HG03432 (cell line): ENCODE data around the gene PLXND1.
A peak's percentile ranks its signal among the peaks of the same experiment; 100 is the strongest.

Experiments
- ATAC-seq: cut with Tn5 transposase; IDR thresholded peaks from one replicate; pipeline ENCODE4 v1.9.1; 2021; ENCODE audit warnings: mild to moderate bottlenecking, moderate library complexity; ENCODE audit not compliant: unreplicated experiment

Gene PLXND1

DNA sequence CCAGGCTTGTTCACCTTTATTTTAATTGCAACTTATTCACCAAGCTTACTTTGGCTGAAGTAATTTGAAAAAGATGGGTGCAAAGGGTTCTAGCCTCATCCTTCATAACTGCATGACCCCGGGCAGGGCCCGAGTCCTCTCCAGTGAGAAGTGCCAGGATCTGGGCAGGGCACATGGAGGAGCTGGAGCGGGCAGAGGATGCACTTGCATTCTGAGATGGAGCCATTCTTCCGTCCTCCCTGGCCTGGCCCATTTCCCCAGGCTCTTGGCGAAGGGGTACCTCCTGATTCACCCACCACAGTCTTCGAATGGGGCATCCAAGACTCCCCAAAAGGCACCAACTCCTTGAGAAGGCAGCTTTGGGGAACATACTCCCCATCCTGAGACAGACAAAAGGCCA is 22.5 kb upstream of the PLXND1 start:
- ATAC-seq = no peak

- no peak for ATAC-seq
Measured at GRCh38 chr3:129628169-129628522, 21.7 kb upstream of the PLXND1 start.

- peak; percentile 34 for ATAC-seq
Measured at GRCh38 chr3:129627350-129628168, 21.1 kb upstream of the PLXND1 start.

DNA sequence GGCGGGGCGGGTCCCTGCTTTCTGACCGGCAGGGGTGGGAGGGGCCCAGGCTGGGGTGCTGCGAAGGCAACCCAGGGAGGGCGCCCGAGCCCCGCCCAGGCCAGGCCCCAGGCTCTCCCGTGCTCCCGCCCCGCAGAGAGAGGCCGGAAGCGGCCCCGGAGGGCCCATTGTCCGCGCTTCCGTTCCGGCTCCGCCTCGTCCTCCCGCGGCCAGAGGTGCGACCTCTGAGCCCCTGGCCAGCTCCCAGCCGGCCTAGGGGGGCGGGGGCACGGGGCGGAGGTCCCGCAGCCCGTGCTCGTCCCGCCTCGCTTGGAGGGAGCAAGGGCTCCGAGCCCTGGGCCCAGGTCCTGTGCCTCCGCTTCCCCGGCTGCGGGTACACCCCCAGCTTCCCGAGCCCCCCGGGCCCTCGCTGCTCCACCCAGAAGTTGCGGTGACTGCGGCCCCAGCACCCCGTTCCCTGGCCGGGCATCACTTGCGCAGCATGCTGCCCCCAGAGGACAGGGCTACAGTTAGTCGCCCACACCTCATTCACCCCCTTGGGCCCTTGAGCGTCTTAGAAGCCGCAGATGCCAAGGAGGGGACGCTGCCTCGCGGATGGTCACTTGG is 20.4 kb upstream of the PLXND1 start:
- ATAC-seq = peak; percentile 97

DNA sequence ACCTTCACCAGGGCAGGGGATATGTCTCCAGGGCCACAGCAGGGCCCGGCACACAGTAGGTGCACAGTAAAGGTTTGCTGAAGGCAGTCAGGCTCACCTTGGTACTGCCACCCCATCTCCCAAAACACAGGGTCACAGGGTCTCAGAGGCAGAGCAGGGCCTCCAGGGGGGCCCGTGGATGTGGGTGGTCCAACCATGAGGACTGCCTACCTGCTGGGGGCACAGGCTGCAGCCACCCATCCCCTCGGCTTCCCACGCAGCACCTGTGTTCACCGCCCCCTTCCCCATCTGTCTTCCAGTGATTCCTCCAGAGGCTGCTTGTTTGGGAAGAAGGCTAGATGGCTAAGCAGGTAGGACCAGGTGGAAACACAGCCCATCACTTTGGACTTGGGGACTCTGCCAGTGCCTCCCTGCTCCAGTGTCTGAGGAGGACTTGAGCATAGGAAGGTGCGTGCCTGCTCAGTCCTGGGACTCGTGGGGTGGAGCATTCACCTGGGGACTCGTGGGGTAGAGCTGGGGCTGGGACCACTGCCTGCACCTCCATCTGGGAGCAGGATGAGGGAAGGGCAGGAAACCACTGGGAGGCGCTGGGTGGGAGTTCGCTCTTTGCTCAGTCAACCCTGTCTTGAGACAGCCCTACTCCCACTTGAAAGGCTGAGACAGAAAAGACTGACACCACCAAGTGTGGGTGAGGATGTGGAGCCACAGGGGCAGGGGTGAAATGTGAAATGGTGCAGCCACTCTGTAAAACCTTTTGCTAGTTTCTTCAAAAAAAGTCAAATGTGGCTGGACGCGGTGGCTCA is 18.8 kb upstream of the PLXND1 start:
- ATAC-seq = no peak

- no peak for ATAC-seq
Measured at GRCh38 chr3:129624347-129625071, 18.0 kb upstream of the PLXND1 start.

DNA sequence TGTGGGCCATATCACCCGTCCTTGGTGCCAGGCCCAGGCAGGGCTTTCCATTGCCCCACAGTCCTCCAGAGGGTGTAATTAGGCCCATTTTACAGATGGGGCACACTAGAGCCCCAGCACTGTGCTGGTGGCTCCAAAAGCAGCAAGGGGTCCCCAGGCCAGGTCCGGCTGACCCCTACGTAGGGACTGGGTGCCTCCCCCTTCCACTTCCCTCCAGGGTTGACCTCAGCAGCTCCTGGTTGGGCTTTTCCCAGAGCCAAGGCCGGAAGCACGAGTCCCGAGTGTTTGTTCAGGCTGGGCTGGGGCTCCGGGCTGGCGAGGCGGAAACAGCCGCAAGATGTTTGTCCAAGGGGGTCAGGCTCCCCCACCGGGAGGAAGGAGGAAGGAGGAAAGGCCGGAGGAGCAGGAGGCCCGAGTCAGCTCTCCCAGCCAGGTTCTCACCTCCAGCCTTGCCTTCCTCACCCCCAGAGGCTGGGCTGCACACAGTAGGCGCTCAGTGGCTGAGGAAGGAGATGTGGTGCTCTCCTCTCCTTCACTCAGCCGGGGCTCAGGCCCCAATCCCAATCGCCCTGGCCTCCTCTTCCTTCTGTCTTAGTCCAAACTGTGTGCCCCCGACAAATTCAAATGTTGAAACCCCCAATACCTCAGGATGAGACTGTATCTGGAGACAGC is 17.1 kb upstream of the PLXND1 start:
- no peak for ATAC-seq

- ATAC-seq = no peak
Measured at GRCh38 chr3:129622933-129623332, 16.5 kb upstream of the PLXND1 start.

- ATAC-seq = no peak
Measured at GRCh38 chr3:129622226-129622874, 15.9 kb upstream of the PLXND1 start.

- no peak for ATAC-seq
Measured at GRCh38 chr3:129621626-129622225, 15.2 kb upstream of the PLXND1 start.

- no peak for ATAC-seq
Measured at GRCh38 chr3:129620828-129621559, 14.5 kb upstream of the PLXND1 start.

DNA sequence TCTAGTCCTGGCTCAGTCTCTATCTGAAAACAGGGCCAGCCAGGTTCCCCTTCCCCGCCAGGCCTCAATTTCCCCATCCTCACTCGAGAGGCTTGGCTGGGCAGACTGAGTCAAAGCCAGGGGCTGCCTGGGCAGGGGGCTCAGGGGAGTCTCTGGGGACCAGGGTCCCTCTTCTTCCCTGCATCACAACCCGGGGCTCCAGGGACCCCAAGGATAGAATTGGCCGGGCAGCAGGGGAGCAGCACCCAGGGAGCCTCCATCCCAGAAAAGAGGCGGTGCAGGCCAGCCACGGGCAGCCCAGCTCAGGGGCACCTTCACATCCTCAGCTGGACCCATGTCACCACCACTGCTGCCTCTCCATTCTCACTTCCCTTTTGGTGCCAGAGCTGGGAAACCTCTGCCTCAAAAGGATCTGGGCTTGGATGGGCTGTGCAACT is 13.3 kb upstream of the PLXND1 start:
- ATAC-seq = no peak

GRCh38 chr3:129618901-129619671 is 12.6 kb upstream of the PLXND1 start:
- ATAC-seq = no peak

- ATAC-seq = no peak
Measured at GRCh38 chr3:129618186-129618820, 11.8 kb upstream of the PLXND1 start.

DNA sequence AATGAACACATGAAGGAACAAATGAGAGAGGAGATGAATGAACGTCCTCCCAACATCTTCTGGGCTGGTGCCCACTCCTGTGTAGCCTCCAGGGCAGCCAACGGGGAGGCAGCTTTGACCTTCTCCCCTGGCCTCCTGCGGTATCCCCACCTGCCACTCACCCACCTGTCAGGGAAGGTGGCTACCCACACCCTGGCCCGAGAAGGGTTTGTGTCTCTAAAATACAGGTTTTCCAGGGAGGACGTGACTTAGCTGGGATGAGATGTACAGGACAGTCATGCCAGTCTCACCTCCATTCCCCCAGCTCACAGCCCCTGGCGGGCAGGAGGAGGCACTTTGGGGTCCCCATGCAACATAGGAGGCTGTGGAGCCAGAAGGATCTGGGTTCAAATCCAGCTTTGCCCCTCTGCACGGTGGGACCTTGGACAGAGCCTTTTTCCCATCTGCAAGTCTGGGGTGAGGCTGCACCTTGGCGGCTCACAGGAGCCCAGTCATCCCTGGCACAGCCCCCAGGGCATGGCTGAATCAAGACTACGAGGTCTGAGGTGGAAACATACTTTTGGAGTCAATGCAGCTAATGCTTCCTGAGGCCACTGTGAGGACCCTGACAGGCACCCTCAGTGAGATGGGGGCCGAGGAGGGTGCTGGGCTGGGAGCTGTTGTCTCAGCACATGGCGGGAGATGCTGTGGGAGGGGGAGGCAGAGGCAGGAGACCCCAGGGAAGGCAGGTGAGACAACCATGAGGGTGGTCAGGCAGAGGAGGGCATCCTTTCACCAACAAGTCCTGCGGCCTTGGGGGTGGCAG is 11.1 kb upstream of the PLXND1 start:
- ATAC-seq = no peak

DNA sequence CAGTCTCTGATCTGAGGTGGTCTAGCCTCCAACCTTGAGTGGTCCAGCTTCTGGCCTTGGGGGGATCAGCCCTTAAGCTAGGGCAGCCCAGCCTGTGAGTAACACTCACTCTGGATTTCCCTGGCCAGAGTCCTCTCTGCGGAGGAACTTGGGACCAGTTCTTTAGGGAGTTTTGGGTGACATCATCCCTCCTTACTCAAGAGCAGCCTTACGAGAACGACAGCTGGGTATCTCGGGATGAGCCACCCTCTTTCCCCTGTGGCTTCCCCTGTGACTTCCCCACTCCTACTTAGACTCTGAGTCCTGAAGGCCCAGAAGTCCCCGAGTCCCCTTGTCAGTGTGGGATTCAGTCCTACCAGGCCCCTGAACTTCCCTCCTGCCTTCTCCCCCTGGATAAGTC is 10.2 kb upstream of the PLXND1 start:
- peak; percentile 45 for ATAC-seq

DNA sequence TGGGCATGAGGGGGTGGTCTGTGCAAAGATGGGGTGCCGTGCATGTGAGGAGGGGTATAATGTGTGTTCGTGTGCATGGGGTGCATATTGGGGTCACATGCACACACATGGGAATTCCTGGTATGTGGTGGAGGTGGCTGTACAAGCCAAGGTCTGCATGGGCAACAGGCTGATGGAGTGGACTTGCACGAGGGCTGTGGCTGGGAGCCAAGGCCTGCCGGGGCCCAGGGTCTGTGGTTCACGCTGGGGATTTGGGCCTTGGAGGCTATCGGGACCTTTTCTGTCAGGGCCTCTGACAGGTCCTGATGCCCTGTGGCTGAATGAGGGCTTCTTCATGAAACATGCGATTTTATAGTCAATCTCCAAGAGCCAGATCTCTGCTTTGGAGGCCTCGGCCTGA is 9.8 kb upstream of the PLXND1 start:
- ATAC-seq = no peak
